ENCODE data around the gene ZNF653. TPM values are rescaled to one million over a fixed set of nuclear protein-coding genes. Genes with fewer than 3 reads are reported as not detected.

Gene ZNF653
- total and polyA plus RNA-seq, 9 of the 15 experiments (the other 6 are each of a cell fraction or from before 2014, with no cell fraction given) = 1.6 to 8.0 (median 4.2) TPM; not detected in 2

GRCh38 chr19:11464333-11465265 lies 41.0 kb downstream of the ZNF653 start:
- Histone ChIP-seq H3K9ac (ENCODE audit: insufficient read depth in 1 of 2, low read depth in 2 of 2, low read length in 2 of 2) (no peak overlapping the region), H3K9me3 (replicated peaks; ENCODE audit: control insufficient read depth, insufficient read depth, low read depth, low read length) (no peaks in the 10 kb centered on the region), H3K27ac (ENCODE audit: extremely low read depth, low read depth, low read length) (no peak overlapping the region), H3K79me2 (ENCODE audit: control insufficient read depth, insufficient read depth, low read length) (no peaks in the 10 kb centered on the region), H3K4me1 (replicated peaks in 1 of 2; ENCODE audit: control insufficient read depth in 2 of 2, insufficient read depth in 2 of 2, low read length in 2 of 2) (peaks cover 0 to 9% of the 10 kb centered on the region in 2 experiments; a peak in 1 of 5 replicates), H3K9me1 (ENCODE audit: control insufficient read depth, insufficient read depth, low read length) (no peaks in the 10 kb centered on the region), H3K36me3 (ENCODE audit: control insufficient read depth, insufficient read depth, low read length) (no peaks in the 10 kb centered on the region), H3K27me3 (ENCODE audit: control insufficient read depth in 2 of 2, insufficient read depth in 2 of 2, low read length in 2 of 2) (peaks cover 7 to 40% of the 10 kb centered on the region in 2 experiments), H3K4me2 (ENCODE audit: insufficient read depth, low read length) (no peak overlapping the region), H2AFZ (ENCODE audit: low read depth, low read length) (no peak overlapping the region), H4K20me1 (replicated peaks; ENCODE audit: control insufficient read depth, insufficient read depth, low read length) (no peaks in the 10 kb centered on the region), H3K4me3 (no peak overlapping the region)
- 15% methylated on average over 8 of the region's 11 CpGs for WGBS (ENCODE audit: insufficient coverage, low coverage, missing lambda C conversion rate)
- in situ Hi-C loops (cut with MboI) (no loop called here), intact Hi-C loops (cut with micrococcal nuclease) (no loop called here)
- CTCF ChIA-PET (ENCODE audit: low intra/inter-chr PET ratio) = interaction anchor here (0.7 kb wide), 1 partner anchor 230 kb away, joined by 3 read pairs; no protein-coding TSS in a partner anchor
- DNase-seq (ENCODE audit: extremely low read depth in 1 of 4, low spot score in 3 of 4) (no peak), ATAC-seq (no peak), FAIRE-seq (no peak)
- BruUV-seq (replicated peaks) = no TSS peak
- POLR2A ChIA-PET = interaction anchor here (0.6 kb wide), 1 partner anchor 14 kb away, joined by 3 read pairs; no protein-coding TSS in a partner anchor
- TF ChIP-seq ZNF224 (CRISPR knock-in tag; IDR thresholded peaks at IDR 0.05) = no peak
- no peak for TF ChIP-seq CSDE1 (IDR thresholded peaks at IDR 0.05)
- TF ChIP-seq, protein P1, sequence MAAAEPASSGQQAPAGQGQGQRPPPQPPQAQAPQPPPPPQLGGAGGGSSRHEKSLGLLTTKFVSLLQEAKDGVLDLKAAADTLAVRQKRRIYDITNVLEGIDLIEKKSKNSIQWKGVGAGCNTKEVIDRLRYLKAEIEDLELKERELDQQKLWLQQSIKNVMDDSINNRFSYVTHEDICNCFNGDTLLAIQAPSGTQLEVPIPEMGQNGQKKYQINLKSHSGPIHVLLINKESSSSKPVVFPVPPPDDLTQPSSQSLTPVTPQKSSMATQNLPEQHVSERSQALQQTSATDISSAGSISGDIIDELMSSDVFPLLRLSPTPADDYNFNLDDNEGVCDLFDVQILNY (CRISPR knock-in tag; IDR thresholded peaks at IDR 0.05) = no peak
- TF ChIP-seq CC2D1A (IDR thresholded peaks at IDR 0.05) = no peak
- TF ChIP-seq ATF3 (IDR thresholded peaks at IDR 0.05) = no peak
- no peak for TF ChIP-seq ATF3 (CRISPR knock-in tag; conservative IDR thresholded peaks at IDR 0.05)
- no peak for TF ChIP-seq HNRNPUL1 (IDR thresholded peaks at IDR 0.05; ENCODE audit: low read length)
- TF ChIP-seq ZNF644 (tag; IDR thresholded peaks at IDR 0.05; ENCODE audit: low read depth) = no peak
- TF ChIP-seq ZNF263 (CRISPR knock-in tag; IDR thresholded peaks at IDR 0.05; ENCODE audit: borderline replicate concordance) = no peak
- no peak for TF ChIP-seq HOXB6 (CRISPR knock-in tag; IDR thresholded peaks at IDR 0.05; ENCODE audit: borderline replicate concordance)
- no peak for TF ChIP-seq TCF7L2 (IDR thresholded peaks at IDR 0.05; ENCODE audit: low read depth, low read length)
- TF ChIP-seq ZNF143 (CRISPR knock-in tag; IDR thresholded peaks at IDR 0.05) = no peak
- no peak for TF ChIP-seq NCOA2 (IDR thresholded peaks at IDR 0.05; ENCODE audit: partially characterized antibody in 2 of 2)
- TF ChIP-seq BDP1 (IDR thresholded peaks at IDR 0.05; ENCODE audit: insufficient read depth, insufficient read length) = no peak
- TF ChIP-seq ZNF699 (CRISPR knock-in tag; IDR thresholded peaks at IDR 0.05; ENCODE audit: insufficient replicate concordance) = no peak
- no peak for TF ChIP-seq NR2C1 (IDR thresholded peaks at IDR 0.05)
- no peak for TF ChIP-seq NR2C1 (tag; IDR thresholded peaks at IDR 0.05)
- no peak for TF ChIP-seq RHOXF2B (CRISPR knock-in tag; conservative IDR thresholded peaks at IDR 0.05)
- TF ChIP-seq CBX1 (IDR thresholded peaks at IDR 0.05; ENCODE audit: low read depth) = 0 out of 2 replicates have a peak, but pooled peaks have one; percentile 22
- TF ChIP-seq ZNF3 (CRISPR knock-in tag; IDR thresholded peaks at IDR 0.05) = no peak
- no peak for TF ChIP-seq MTA2 (IDR thresholded peaks at IDR 0.05; ENCODE audit: low read depth)
- no peak for TF ChIP-seq ZNF696 (CRISPR knock-in tag; conservative IDR thresholded peaks at IDR 0.05)
- TF ChIP-seq CHCHD3 (CRISPR knock-in tag; IDR thresholded peaks at IDR 0.05) = no peak

Measured in K562 (cell line).